IPS-20b (cell line): ENCODE results near the gene MYL6B.
"Not testable (repeated sequence)": the region's sequence is repeated elsewhere in the genome, so short reads cannot be mapped to it uniquely, and the experiment has no call there.

Source experiments
- H3K27ac ChIP-seq: one replicate; pipeline ENCODE4 v1.5.1; 2013; ENCODE audit warnings: low read length
- H3K27me3 ChIP-seq: 2 replicates; pipeline ENCODE4 v1.6.1; 2013; ENCODE audit warnings: mild to moderate bottlenecking, low read length, inconsistent platforms; ENCODE audit not compliant: insufficient read depth
- H3K36me3 ChIP-seq: 2 replicates; pipeline ENCODE4 v1.6.1; 2013; ENCODE audit warnings: low read depth, mild to moderate bottlenecking, inconsistent platforms, low read length, moderate library complexity; ENCODE audit not compliant: insufficient read depth
- H3K4me1 ChIP-seq: 2 replicates; pipeline ENCODE4 v1.6.1; 2013; ENCODE audit warnings: mild to moderate bottlenecking, control low read depth, inconsistent platforms, low read length, moderate library complexity; ENCODE audit not compliant: insufficient read depth
- H3K4me3 ChIP-seq: 2 replicates; pipeline ENCODE4 v1.5.1; 2013; ENCODE audit warnings: mild to moderate bottlenecking, low read length, inconsistent platforms
- H3K9ac ChIP-seq: 2 replicates; pipeline ENCODE4 v1.6.1; 2013; ENCODE audit warnings: low read depth, mild to moderate bottlenecking, inconsistent platforms, low read length, moderate library complexity
- H3K9me3 ChIP-seq: 2 replicates; pipeline ENCODE4 v1.6.1; 2013; ENCODE audit warnings: mild to moderate bottlenecking, low read depth, low read length, inconsistent platforms; ENCODE audit not compliant: insufficient read depth

Gene MYL6B

GRCh38 chr12:56116267-56117081, 35.9 kb upstream of the MYL6B start, which contains the start of gene RPL41:
Gene RPL41, plus strand, starts transcription at chr12:56116633.
- peak within 1 kb of the TSS; percentile 100 for H3K9ac ChIP-seq
- H3K36me3 ChIP-seq, result peaks cover 52% of the 10 kb centered on the region
- peak within 1 kb of the TSS; percentile 88 for H3K27ac ChIP-seq
- H3K4me3 ChIP-seq, result peak within 1 kb of the TSS; percentile 97
- peaks cover 10% of the 10 kb centered on the region; the same call in 1 of the 2 replicates for H3K4me1 ChIP-seq
- H3K9me3 ChIP-seq, result no peaks in the 10 kb centered on the region
- H3K27me3 ChIP-seq, result no peaks in the 10 kb centered on the region

GRCh38 chr12:56117082-56117706, 35.2 kb upstream of the MYL6B start:
- Histone ChIP-seq H3K27ac (peak overlapping the region; percentile 88), H3K4me1 (peaks cover 10% of the 10 kb centered on the region; the same call in 1 of the 2 replicates), H3K9ac (peak overlapping the region; percentile 100), H3K36me3 (peaks cover 47% of the 10 kb centered on the region), H3K4me3 (peak overlapping the region; percentile 97)
- not testable (repeated sequence) for H3K9me3 ChIP-seq, H3K27me3 ChIP-seq

GRCh38 chr12:56117778-56118687, 34.4 kb upstream of the MYL6B start, which contains the start of gene ZC3H10:
Gene ZC3H10, plus strand, starts transcription at chr12:56118266. Its CDS starts 2,297 bp downstream, at chr12:56120563.
- Histone ChIP-seq H3K4me1 (peaks cover 10% of the 10 kb centered on the region; the same call in 1 of the 2 replicates), H3K27ac (peak within 1 kb of the TSS; percentile 88), H3K27me3 (no peaks in the 10 kb centered on the region), H3K36me3 (peaks cover 38% of the 10 kb centered on the region), H3K9ac (peak within 1 kb of the TSS; percentile 100), H3K4me3 (peak within 1 kb of the TSS; percentile 97), H3K9me3 (no peaks in the 10 kb centered on the region)

GRCh38 chr12:56118688-56119357, 33.6 kb upstream of the MYL6B start:
- no peaks in the 10 kb centered on the region for H3K9me3 ChIP-seq
- H3K9ac ChIP-seq, result peak overlapping the region; percentile 86; the same call in 1 of the 2 replicates
- H3K4me3 ChIP-seq, result peak overlapping the region; percentile 97
- H3K27ac ChIP-seq, result no peak overlapping the region
- no peaks in the 10 kb centered on the region for H3K27me3 ChIP-seq
- peaks cover 10% of the 10 kb centered on the region; the same call in 1 of the 2 replicates for H3K4me1 ChIP-seq
- peaks cover 30% of the 10 kb centered on the region for H3K36me3 ChIP-seq

GRCh38 chr12:56119361-56119796, 33.0 kb upstream of the MYL6B start:
- H3K36me3 ChIP-seq, result peaks cover 26% of the 10 kb centered on the region
- peaks cover 10% of the 10 kb centered on the region; the same call in 1 of the 2 replicates for H3K4me1 ChIP-seq
- peak overlapping the region; percentile 86; the same call in 1 of the 2 replicates for H3K9ac ChIP-seq
- no peaks in the 10 kb centered on the region for H3K9me3 ChIP-seq
- H3K4me3 ChIP-seq, result peak overlapping the region; percentile 97
- no peak overlapping the region for H3K27ac ChIP-seq
- H3K27me3 ChIP-seq, result no peaks in the 10 kb centered on the region

GRCh38 chr12:56120158-56120846, 32.1 kb upstream of the MYL6B start:
- Histone ChIP-seq H3K4me1 (peaks cover 10% of the 10 kb centered on the region; the same call in 1 of the 2 replicates), H3K36me3 (peaks cover 26% of the 10 kb centered on the region), H3K27me3 (no peaks in the 10 kb centered on the region), H3K9ac (no peak overlapping the region), H3K4me3 (no peak overlapping the region), H3K27ac (no peak overlapping the region), H3K9me3 (no peaks in the 10 kb centered on the region)

- Histone ChIP-seq H3K27ac (no peak overlapping the region), H3K9ac (no peak overlapping the region), H3K9me3 (no peaks in the 10 kb centered on the region), H3K27me3 (no peaks in the 10 kb centered on the region), H3K36me3 (peaks cover 26% of the 10 kb centered on the region), H3K4me1 (peaks cover 12% of the 10 kb centered on the region; the same call in 1 of the 2 replicates), H3K4me3 (no peak overlapping the region)
These were observed 31.1 kb upstream of the MYL6B start for GRCh38 chr12:56121204-56121870.

- H3K27me3 ChIP-seq, result no peaks in the 10 kb centered on the region
- H3K9me3 ChIP-seq, result no peaks in the 10 kb centered on the region
- no peak overlapping the region for H3K4me3 ChIP-seq
- H3K36me3 ChIP-seq, result peaks cover 16% of the 10 kb centered on the region
- H3K27ac ChIP-seq, result no peak overlapping the region
- H3K9ac ChIP-seq, result no peak overlapping the region
- peaks cover 23% of the 10 kb centered on the region; the same call in 1 of the 2 replicates for H3K4me1 ChIP-seq
These were observed 29.8 kb upstream of the MYL6B start for GRCh38 chr12:56122637-56123036.

GRCh38 chr12:56124133-56124532, 28.3 kb upstream of the MYL6B start:
- Histone ChIP-seq H3K9ac (no peak overlapping the region), H3K4me3 (no peak overlapping the region), H3K36me3 (peaks cover 14% of the 10 kb centered on the region), H3K4me1 (peaks cover 19% of the 10 kb centered on the region; the same call in 1 of the 2 replicates), H3K27me3 (no peaks in the 10 kb centered on the region), H3K9me3 (no peaks in the 10 kb centered on the region), H3K27ac (no peak overlapping the region)

- peak overlapping the region; percentile 74; the same call in 1 of the 2 replicates for H3K9ac ChIP-seq
- H3K27me3 ChIP-seq, result no peaks in the 10 kb centered on the region
- peak overlapping the region; percentile 63 for H3K4me3 ChIP-seq
- H3K36me3 ChIP-seq, result peaks cover 18% of the 10 kb centered on the region
- peaks cover 13% of the 10 kb centered on the region; the same call in 1 of the 2 replicates for H3K4me1 ChIP-seq
- no peaks in the 10 kb centered on the region for H3K9me3 ChIP-seq
- no peak overlapping the region for H3K27ac ChIP-seq
These were observed 25.6 kb upstream of the MYL6B start for GRCh38 chr12:56126732-56127239.
